KOPT-K1 (cell line): Measurements from ENCODE around the gene KY.

Experiments used
- H3K27ac ChIP-seq: fragments of 200-600 bp; sonication (generic); 2 replicates; pipeline ENCODE4 v1.5.1; 2016; ENCODE audit warnings: antibody characterized with exemption, mild to moderate bottlenecking, low read depth, low read length; ENCODE audit not compliant: poor library complexity, severe bottlenecking
- H3K36me3 ChIP-seq: fragments of 200-600 bp; sonication (generic); 2 replicates; pipeline ENCODE4 v1.5.1; 2017; ENCODE audit warnings: antibody characterized with exemption, mild to moderate bottlenecking, low read length, moderate library complexity; ENCODE audit not compliant: insufficient read depth
- H3K9me3 ChIP-seq: fragments of 200-600 bp; sonication (generic); 2 replicates; pipeline ENCODE4 v1.5.1; 2017; ENCODE audit warnings: antibody characterized with exemption, low read length, mild to moderate bottlenecking; ENCODE audit not compliant: insufficient read depth, poor library complexity, severe bottlenecking

KY gene, protein sequence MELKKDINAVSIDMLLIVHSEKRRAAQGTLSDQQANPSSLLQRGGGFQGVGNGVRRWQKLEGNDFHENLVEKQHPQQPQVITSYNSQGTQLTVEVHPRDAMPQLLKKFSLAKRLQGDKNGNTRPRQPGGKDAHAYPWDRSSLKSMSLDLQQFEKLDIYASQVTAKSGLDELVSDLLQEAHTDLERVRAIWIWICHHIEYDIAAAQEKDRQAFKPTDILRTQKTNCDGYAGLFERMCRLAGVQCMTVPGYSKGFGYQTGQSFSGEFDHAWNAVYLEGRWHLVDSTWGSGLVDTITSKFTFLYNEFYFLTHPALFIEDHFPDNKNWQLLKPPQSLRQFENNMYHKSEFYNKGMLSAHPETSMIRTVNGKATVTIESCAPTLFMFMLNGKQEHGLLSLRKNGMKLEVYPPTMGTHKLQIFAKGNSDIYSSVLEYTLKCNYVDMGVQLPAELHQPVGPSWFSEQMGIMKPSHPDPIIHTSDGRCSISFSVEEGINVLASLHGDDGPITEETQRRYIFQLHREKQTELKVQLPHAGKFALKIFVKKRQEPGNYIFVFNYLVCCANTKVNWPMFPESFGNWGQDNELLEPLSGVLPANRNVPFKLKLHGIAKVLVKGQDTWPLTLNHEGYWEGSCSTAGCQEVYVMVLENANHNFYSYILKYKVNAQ

DNA sequence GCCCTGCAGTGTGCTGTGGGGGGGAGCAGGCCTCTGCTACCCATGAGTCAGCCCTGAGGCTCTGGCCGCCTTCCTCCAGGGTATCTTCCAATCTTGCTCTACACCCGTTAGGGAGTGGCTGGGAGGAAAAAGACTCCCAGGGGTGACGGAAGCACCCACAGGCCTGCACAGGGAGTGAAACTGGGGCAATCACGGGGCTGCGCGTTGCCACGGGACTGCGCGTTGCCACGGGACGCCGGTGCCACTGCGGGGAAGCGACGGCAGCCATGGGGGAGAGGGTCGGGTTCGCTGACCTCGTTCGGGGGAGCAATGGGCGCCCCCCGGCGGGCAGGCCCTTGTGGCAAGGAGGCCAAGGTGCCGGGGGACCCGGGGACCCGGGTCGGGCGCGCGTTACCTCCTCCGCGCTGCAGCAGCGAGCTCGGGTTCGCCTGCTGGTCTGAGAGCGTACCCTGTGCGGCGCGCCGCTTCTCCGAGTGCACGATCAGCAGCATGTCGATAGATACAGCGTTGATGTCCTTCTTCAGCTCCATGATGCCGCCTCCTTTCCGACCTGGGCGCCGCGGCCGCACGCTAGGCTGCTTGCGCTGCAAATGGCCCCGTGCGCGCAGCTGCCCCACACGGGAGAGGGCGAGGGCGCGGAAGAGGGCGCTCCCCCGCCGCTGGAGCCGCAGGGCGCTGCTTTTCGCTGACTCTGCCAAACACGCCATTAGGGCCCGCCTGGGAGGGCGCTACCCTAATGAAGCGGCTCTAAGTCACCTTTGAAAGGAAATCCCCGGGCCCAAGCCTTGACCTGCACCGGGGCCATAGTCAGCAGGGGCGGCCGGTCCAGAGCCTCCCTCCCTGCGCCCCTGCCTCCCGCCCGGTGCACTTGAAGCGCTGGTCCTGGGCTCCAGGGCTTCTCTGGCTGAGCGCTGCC is at the start of gene KY:
Gene KY, minus strand, starts transcription at position 592 of the 916 bp plus-strand sequence. Its CDS starts 62 bp downstream, at position 530.
- Histone ChIP-seq H3K9me3 (no peaks in the 10 kb centered on the region), H3K36me3 (no peaks in the 10 kb centered on the region), H3K27ac (no peak within 1 kb of the TSS)

DNA sequence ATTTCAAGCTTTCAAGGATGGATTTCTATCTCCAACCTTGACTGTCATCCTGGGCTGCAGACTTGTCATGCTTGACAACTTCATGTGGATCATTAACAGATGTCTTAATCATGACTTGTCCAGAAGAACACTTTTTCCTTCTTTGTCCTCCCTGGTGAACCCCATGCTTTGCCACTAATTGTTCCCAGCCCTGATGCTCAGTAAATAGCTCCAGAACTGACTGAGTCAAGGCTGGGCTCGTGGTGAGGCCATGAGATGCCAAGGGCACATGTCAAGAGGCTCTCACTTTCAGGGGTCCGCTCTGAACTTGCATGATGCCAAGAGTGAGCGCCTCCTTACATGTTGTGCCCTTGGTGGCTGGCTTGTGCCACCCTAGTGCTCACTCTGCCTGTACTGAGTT is 48.9 kb upstream of the KY start:
- no peaks in the 10 kb centered on the region for H3K9me3 ChIP-seq
- H3K27ac ChIP-seq: no peak overlapping the region
- H3K36me3 ChIP-seq: no peaks in the 10 kb centered on the region

GRCh38 chr3:134699141-134699711 is 48.4 kb upstream of the KY start:
- Histone ChIP-seq H3K27ac (no peak overlapping the region), H3K36me3 (no peaks in the 10 kb centered on the region), H3K9me3 (no peaks in the 10 kb centered on the region)

DNA sequence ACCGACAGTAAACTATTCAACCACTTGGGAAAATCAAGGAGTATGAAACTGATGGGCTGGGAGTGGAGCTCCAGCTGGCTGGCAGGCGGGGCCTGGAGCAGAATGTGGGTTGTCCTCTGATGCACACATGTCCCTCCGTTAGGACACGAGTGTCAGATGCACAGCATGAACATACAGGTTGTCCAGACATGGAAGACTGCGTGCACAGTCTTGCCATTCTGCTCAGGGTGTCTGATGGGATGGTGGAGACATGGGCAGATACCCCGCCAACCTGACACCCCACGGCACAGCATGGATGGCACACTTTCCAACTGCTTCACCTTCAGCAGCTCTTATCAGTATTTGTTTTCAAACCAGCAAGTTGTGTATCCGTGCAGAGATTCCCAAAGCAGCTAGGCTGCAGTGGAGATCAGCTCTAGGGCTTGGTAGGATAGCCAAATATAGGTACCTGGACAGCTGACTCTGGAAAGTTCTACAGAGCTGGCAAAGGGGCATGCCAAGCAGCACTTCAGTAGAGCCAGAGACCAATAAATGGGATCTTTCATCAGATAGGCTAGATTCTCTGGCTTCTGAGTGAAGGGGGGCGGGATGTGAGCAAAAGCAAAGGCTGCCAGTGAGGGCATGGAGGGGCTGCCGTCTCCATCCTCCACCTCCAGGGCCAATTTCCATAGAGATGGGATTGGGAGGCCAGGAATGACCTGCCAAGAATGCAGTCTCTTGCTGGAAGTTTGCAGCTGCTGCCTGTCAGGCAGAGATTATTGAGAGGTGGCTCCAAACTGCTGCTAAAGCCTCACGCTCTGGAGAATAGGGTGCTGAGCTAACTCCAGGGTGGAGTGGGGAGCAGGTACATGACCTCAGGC is 47.2 kb upstream of the KY start:
- no peak overlapping the region for H3K27ac ChIP-seq
- no peaks in the 10 kb centered on the region for H3K9me3 ChIP-seq
- H3K36me3 ChIP-seq: no peaks in the 10 kb centered on the region

DNA sequence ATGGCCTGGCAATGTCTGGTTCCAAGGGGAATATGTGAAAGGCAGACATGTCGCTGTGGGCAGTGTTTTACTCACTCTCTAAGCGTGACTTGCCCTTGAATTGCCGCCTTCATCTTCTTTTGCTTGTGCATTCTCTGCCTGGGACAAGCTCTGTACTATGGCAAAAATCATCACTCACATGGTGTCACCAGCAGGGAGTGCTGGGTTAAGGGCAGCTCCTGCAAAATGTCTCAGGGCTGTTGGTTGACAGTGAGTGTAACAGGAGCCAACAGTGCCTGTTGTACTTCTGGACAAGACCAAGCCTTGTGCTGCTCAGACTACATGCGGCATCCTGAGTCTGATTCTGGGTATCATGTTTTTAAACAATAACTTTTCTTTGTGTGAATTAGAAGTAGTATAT is 45.3 kb upstream of the KY start:
- H3K36me3 ChIP-seq: no peaks in the 10 kb centered on the region
- H3K27ac ChIP-seq: no peak overlapping the region
- H3K9me3 ChIP-seq: no peaks in the 10 kb centered on the region

GRCh38 chr3:134694946-134695543 is 44.2 kb upstream of the KY start:
- H3K27ac ChIP-seq: no peak overlapping the region
- no peaks in the 10 kb centered on the region for H3K9me3 ChIP-seq
- H3K36me3 ChIP-seq: no peaks in the 10 kb centered on the region

- no peaks in the 10 kb centered on the region for H3K36me3 ChIP-seq
- no peak overlapping the region for H3K27ac ChIP-seq
- H3K9me3 ChIP-seq: no peaks in the 10 kb centered on the region
Measured at GRCh38 chr3:134694466-134694865, 43.6 kb upstream of the KY start.

- no peaks in the 10 kb centered on the region for H3K36me3 ChIP-seq
- H3K27ac ChIP-seq: no peak overlapping the region
- no peaks in the 10 kb centered on the region for H3K9me3 ChIP-seq
Measured at GRCh38 chr3:134693804-134694203, 43.0 kb upstream of the KY start.

DNA sequence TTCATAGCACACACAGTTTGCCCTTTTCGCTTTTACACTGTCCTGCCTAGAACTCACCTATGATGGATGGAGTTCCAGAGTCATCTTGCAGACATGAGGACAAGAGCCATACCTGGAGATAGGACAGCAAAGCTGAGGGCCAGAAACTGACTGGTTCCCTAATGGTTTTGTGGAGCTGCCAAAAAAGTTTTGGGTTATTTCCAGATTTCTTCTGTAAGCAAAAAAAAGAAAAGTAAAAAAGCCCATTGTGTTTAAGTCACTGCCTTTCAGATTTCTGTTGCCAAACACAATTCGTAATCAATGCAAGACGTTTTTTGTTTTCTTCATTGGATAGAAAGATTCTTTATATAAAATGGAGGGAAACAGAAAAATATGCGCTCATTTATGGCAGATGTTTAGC is 42.4 kb upstream of the KY start:
- no peak overlapping the region for H3K27ac ChIP-seq
- H3K36me3 ChIP-seq: no peaks in the 10 kb centered on the region
- no peaks in the 10 kb centered on the region for H3K9me3 ChIP-seq

DNA sequence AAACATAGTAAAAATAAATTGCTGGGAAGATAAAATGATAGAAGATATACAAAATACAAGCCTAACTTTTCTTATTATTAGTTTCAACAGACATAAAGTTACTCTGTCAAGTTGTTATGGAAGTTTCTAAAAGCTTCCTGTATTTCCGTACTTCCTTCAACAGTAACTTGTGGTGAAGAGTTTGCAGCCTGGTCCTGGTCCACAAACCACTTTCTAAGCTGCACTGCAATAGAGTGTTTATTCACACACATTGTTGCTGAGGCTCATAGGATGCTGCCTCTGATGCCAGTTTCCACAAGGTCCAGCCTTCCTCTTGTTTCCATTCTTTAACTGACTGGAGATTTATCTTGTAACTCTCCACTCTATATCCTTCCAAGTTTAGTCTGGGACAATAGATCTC is 39.4 kb upstream of the KY start:
- Histone ChIP-seq H3K9me3 (no peaks in the 10 kb centered on the region), H3K27ac (no peak overlapping the region), H3K36me3 (no peaks in the 10 kb centered on the region)

DNA sequence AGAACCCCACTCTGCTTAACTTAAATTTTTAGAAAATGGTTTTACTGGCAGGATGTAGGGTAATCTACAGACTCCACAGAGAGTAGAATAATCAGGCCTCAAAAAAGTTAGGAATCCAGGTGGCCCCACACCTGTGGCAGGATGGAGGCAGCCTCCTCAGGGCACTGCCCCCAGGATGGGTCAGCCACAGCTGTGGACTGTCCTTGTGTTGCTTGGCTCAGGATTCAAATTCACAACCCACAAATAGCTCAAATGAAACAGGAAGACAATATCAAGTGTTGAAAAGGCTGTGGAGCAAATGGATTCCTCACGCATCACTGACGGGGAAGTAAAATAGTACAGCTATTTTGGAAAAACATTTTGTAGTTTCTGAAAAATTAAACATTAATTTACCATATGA is 36.8 kb upstream of the KY start:
- Histone ChIP-seq H3K36me3 (no peaks in the 10 kb centered on the region), H3K27ac (no peak overlapping the region), H3K9me3 (no peaks in the 10 kb centered on the region)

- Histone ChIP-seq H3K9me3 (no peaks in the 10 kb centered on the region), H3K36me3 (no peaks in the 10 kb centered on the region), H3K27ac (no peak overlapping the region)
Measured at GRCh38 chr3:134685929-134686802, 35.3 kb upstream of the KY start.

DNA sequence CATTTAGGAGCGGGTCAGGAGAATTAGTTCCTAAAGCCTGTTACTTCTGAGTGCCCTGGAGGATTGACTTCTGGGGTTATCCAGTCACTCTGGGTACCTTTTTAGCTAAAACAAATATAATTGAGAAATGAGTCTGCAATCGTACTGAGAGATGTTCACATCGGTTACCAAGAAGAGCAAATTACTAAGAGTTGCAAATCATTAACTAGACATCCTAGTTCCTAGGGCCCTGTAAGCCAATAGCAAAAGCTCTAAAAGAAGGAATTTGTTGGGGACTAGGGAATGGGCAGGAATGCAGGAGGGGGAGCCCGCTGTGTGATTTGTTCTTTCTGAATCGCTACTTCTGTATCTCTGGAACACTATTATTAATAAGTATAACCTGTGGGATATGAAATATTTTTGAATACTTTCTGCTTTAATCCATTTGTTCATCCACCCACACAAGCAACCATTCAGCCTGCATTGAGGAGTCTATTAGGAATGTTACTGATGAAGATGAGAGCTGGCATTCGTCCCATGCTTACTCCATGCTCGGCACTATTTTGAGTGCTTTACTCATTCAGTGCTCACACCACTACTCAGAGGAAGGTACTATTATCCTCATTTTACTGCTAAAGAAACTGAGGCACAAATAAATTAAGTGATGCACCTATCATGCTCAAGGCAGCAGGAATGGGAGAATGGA is 31.5 kb upstream of the KY start:
- no peaks in the 10 kb centered on the region for H3K36me3 ChIP-seq
- no peaks in the 10 kb centered on the region for H3K9me3 ChIP-seq
- no peak overlapping the region for H3K27ac ChIP-seq
